ENCODE results near the gene TUG1.

DNA sequence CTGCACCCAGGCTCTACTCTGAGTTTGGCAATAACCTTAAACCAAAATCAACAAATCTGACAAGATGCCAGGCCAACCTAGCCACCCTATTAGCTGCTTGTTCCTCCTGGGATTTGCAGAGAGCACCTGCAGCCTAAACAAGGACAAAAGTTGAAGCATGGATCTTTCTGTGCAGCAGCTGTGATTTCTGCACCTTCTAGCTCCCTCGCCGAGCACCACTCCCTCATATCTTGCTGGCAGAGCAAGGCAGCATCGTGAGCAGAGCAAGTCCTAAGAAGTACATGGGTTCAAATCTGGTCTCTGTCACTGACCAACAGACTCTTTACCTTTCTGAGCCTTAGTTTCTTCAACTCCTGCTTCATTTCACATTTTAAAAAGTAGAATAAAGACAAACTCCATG, 38.8 kb upstream of the TUG1 start:
- TF ChIP-seq, protein P1, sequence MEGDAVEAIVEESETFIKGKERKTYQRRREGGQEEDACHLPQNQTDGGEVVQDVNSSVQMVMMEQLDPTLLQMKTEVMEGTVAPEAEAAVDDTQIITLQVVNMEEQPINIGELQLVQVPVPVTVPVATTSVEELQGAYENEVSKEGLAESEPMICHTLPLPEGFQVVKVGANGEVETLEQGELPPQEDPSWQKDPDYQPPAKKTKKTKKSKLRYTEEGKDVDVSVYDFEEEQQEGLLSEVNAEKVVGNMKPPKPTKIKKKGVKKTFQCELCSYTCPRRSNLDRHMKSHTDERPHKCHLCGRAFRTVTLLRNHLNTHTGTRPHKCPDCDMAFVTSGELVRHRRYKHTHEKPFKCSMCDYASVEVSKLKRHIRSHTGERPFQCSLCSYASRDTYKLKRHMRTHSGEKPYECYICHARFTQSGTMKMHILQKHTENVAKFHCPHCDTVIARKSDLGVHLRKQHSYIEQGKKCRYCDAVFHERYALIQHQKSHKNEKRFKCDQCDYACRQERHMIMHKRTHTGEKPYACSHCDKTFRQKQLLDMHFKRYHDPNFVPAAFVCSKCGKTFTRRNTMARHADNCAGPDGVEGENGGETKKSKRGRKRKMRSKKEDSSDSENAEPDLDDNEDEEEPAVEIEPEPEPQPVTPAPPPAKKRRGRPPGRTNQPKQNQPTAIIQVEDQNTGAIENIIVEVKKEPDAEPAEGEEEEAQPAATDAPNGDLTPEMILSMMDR (IDR thresholded peaks at IDR 0.05), result no peak
- TF ChIP-seq POLR2A (IDR thresholded peaks at IDR 0.05), result no peak
